NCI-H187 (cell line): ENCODE results near the gene SLC29A2.
A peak's percentile ranks its signal among the peaks of the same experiment; 100 is the strongest.

Experiments
- DNase-seq, 2 experiments: peaks; one replicate each; lab custom pipeline; 2025; lab: John Stamatoyannopoulos, UW

SLC29A2 gene

GRCh38 chr11:66349084-66349386, 22.5 kb downstream of the SLC29A2 start:
- no peak for DNase-seq

- DNase-seq = peak; percentile 60 to 74
These were observed 23.9 kb downstream of the SLC29A2 start, which contains the start of gene B4GAT1 for GRCh38 chr11:66347425-66348276. B4GAT1 (minus strand) TSS chr11:66347629; CDS start chr11:66347545, 84 bp downstream.

DNA sequence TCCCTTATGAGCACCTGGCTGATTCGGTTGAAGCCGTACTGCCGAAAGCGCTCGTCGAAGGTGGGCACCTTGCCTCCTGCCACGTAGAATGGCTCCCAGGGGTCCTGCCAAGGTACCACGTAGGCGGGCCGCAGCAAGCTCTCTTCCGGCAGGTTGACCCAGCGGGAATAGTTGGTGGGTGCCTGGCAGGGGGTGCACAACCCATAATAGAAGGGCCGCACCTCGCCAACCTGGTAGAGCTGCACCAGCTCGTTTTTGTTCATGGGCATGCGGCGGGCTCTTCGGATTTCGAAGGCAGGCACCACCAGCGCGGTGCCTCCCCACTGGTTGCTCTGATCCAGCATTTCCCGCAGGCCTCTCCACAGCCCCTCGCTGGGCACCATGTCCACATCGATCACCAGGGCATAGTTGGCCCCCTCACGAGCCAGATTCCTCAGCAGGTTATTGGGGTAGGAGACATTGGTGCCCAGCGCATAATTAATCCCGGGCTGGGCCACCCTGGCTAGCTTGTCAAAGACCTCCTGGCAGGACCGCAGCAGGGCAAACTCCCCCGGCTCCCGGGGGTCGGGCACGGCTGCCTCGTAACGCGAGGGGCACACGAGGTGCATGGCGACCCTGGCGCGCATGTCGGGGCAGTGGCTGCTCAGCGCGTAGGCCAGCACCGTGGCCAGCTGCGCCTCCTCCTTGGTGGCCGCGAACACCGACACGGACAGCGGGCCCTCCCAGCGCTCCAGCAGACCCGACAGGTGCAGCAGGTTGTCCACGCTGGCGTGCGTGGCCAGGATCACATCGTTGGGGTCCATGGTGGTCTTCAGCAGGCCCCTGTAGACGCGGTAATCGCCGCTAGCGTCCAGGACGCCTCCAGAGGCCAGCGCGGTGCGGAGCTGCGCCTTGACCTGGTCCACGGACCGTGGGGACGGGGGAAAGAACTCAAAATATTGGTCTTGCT, 24.8 kb downstream of the SLC29A2 start:
- DNase-seq = no peak

DNA sequence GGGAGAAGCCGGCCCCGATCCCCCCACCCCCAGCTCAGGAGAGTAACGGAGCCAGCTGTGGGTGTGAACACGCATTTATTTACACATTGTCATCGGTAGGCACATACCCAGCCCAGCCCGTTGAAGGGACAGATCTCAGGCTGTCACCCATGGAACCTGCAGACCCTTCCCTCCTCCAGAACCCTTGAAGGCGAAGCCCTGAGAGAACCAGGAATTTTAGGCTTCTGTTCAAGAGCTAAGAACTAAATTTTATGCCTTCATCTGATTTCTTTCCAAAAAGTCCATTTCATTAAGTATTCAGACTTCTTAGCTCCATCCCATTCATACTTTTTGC, 26.3 kb downstream of the SLC29A2 start:
- DNase-seq = no peak

- DNase-seq = peak; percentile 88 to 93
These were observed 26.8 kb downstream of the SLC29A2 start, which contains the start of gene BRMS1 for GRCh38 chr11:66344550-66345315. BRMS1 (minus strand) TSS chr11:66345104; CDS start chr11:66342234, 2,870 bp downstream.

GRCh38 chr11:66343176-66343575, 28.4 kb downstream of the SLC29A2 start:
- DNase-seq = no peak

GRCh38 chr11:66341502-66342126, 29.9 kb downstream of the SLC29A2 start:
- no peak for DNase-seq

DNA sequence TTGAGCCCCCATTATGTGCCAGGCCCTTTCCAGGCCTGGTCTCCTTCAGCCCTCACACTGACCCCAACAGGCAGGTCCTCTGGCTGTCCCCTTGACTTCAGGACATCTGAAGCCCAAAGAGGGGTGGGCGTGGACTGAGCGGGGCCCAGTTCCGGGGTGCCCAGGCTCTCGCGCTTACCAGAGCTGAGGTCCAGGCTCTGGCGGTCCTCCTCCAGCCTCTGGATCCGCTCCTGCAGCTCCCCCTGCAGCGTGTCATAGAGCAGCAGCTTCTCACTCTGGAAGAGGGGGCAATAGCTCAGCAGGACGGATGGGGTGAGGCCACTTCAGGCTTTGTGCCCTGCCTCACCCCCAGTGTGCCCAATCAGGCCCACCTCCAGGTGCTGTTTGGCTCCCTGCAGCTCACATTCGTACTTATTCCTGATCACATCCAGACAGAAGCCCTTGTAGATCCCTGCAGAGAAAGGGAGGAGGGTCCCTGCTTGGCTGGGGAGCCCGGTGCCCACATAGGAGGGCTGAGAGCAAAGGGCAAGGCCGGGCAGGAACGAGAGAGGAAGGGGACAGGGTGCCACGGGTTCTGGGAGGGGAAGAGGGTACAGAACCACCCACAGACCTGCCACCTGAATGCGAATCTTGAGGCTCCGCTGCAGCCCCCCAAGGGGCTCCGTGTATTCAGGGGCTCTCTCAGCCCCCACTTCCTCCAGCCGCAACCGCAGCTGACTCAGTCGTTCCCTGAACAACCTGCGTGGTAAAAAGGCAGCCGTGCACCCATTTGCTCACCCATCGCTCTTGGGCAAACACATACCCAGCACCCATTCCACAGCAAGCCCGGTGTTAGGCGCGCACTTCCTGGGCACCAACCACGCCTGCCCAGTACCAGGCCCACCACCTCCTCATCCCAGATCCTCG, 30.7 kb downstream of the SLC29A2 start:
- no peak for DNase-seq

DNA sequence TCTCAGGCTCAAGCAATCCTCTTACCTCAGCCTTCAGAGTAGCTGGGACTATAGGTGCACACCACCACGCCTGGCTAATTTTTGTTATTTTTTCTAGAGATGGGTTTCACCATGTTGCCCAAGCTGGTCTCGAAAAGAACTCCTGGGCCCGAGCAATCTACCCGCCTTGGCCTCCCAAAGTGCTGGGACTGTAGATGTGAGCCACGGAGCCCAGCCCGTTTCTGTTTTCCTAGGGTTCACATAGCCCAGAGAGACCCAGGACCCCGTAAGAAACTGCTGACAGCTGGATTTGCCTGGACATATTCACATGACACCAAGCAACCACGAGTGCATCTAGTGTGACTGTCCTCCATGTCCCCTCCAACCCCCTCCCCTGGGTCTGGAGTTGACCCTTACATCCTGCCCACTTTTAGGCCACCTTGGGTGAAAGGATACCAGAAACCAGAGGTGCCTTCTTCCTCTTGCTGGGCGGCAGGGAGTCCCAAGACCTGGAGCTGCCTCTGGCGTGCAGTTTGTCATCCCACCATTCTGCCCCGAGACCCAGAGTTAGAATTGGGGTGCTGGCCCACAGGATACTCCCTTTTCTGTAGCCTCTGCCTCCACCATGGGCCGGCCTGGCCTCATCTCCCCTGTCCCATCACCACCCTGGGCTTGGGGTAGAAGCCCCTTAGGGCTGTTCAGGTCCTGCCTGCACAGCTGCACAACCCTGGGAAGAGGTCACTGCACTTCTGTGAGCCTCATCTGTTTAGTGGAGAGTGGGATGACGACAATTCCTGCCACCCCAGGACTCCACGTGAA, 31.7 kb downstream of the SLC29A2 start:
- DNase-seq = no peak

GRCh38 chr11:66339162-66339675, 32.3 kb downstream of the SLC29A2 start:
- DNase-seq = no peak

DNA sequence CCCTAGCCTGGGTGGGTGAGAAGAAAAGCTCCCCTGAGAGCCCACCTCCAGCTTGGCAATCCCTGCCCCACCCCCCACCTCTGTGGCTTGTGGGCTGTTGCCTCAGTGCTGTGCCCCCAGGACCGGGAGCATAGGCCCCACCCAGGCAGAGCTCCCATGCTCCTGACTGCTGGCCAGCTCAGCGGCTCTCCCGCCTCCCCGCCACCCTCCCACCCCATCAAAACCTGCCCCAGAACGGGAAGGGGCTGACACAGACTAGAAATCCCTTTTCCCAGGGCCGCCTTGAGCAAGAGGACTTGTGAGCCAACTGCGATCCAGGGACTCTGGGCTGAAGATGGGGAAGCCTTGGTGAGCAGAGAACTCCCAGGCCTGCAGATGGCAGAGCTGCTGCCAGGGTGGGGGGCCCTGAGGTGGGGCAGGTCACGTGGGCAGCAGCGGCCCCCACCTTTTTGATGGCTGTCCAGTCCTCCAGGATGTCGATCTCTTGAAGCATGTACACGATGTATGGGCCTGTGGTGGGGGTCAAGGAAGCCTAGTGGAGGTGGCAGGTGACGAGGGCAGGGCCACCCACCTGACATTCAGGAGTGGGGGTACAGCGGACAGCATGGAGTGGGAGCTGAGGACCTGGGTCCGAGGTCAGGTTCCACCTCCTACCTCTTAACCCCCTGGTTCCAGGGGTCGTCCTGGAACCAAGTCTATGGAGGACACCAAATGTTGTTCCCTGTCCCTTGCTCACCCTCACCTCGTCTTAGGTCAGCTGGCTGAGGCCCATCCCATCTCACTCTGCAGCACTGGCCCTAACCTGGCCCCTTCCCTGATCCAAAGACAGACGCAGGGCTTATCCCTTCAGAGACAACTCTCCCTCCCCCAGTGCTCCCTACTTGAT, 33.0 kb downstream of the SLC29A2 start:
- no peak for DNase-seq

GRCh38 chr11:66337103-66337899, 34.3 kb downstream of the SLC29A2 start:
- DNase-seq = no peak

- no peak for DNase-seq
These were observed 35.1 kb downstream of the SLC29A2 start, which contains the start of gene RIN1 for GRCh38 chr11:66336234-66337102. RIN1 (minus strand) TSS chr11:66336434; CDS start chr11:66336402, 32 bp downstream.

DNA sequence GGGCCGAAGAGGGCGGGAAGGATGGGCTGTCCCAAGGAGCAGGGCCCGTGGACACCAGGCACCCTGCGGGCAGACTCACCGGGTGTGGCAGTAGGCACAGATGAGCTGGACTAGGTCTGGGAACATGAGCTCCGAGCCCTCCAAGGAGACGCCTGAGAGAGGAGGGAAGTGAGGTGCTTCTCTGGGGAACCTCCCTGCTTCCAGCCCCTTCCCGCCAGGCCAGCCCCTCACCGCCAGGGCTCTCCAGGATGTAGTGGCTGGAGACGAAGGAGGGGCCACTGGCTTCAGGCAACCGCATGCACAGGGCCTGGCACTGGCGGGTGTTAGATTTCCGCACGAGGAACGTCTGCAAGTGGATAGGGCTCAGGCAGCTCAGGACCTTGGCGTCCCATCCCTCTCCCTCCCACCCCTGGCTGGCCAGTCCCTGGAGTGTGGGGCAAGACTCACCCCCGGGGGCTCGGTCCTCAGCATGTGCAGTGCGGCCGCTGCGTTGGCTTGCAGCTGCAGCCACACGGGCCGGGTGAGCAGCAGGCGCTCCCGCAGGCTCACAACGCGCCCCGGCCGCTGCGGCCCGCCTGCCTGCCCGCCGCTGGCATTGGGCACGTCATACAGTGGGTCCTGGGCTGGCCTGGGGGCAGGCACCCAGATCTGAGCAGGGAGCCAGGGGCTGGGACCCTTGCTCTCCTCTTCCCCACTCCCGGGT, 35.9 kb downstream of the SLC29A2 start:
- DNase-seq = no peak

- DNase-seq = no peak
These were observed 36.7 kb downstream of the SLC29A2 start for GRCh38 chr11:66334605-66335442.
